Lung (tissue), 12 donors: Measurements from ENCODE around the gene GJD4. TPM values are rescaled to one million over a fixed set of nuclear protein-coding genes. Genes with fewer than 3 reads are reported as not detected.

Source experiments
- ATAC-seq: fragments of 200-7000 bp; cut with Tn5 transposase; one replicate; pipeline ENCODE4 v1.9.1; 2020; ENCODE audit warnings: moderate number of reproducible peaks; ENCODE audit not compliant: insufficient read depth, low FRiP score
- DNase-seq, 3 donors: peaks; one replicate each; pipeline ENCODE4 v3.0.0-alpha.2; 2013 to 2017
- H3K27ac ChIP-seq, 2 donors: one replicate each; pipeline ENCODE4 v1.5.1; 2013; ENCODE audit warnings: mild to moderate bottlenecking in 2 of 2, moderate library complexity in 2 of 2, control low read depth in 1 of 2, inconsistent platforms in 1 of 2, low read depth in 1 of 2, low read length in 1 of 2
- H3K27me3 ChIP-seq, 3 donors: one replicate each; pipeline ENCODE4 v1.5.1; 2013; ENCODE audit warnings: low read length in 2 of 3; ENCODE audit not compliant: control insufficient read depth in 3 of 3, insufficient read depth in 3 of 3
- H3K36me3 ChIP-seq, 4 donors: one replicate each; pipeline ENCODE4 v1.5.1; 2013; ENCODE audit warnings: low read length in 4 of 4, mild to moderate bottlenecking in 1 of 4, moderate library complexity in 1 of 4; ENCODE audit not compliant: control insufficient read depth in 4 of 4, insufficient read depth in 4 of 4
- H3K4me1 ChIP-seq, 5 donors: one replicate each; pipeline ENCODE4 v1.5.1; 2013; ENCODE audit warnings: low read length in 5 of 5, mild to moderate bottlenecking in 2 of 5, moderate library complexity in 1 of 5; ENCODE audit not compliant: control insufficient read depth in 5 of 5, insufficient read depth in 5 of 5
- H3K4me3 ChIP-seq: one replicate; pipeline ENCODE4 v1.5.1; 2013; ENCODE audit warnings: mild to moderate bottlenecking, control low read depth, moderate library complexity
- H3K9ac ChIP-seq, 2 donors: one replicate each; pipeline ENCODE4 v1.5.1; 2013; ENCODE audit warnings: low read length in 2 of 2, control low read depth in 1 of 2; ENCODE audit not compliant: insufficient read depth in 1 of 2
- H3K9me3 ChIP-seq, 4 donors: one replicate each; pipeline ENCODE4 v1.5.1; 2013; ENCODE audit warnings: low read length in 3 of 4, mild to moderate bottlenecking in 1 of 4, moderate library complexity in 1 of 4; ENCODE audit not compliant: control insufficient read depth in 4 of 4, insufficient read depth in 3 of 4
- WGBS, 2 donors: extraction: QIAGEN DNeasy Blood & Tissue Kit; methylation state at CpG; one replicate each; pipeline ENCODE4 v1.1.7; 2013; 5-methylcytosine and 5-hydroxymethylcytosine counted together
- polyA plus RNA-seq, 2 donors: library from polyadenylated mRNA; stranded (reverse); fragments of 200-250 nt; gene quantifications; one replicate each; pipeline ENCODE4 v1.2.1, GENCODE V29; 2013
- total RNA-seq, 2 donors: library from RNA; depleted of rRNA in 1 of 2; stranded (reverse); fragments of >200 nt in 1 of 2; gene quantifications; one replicate each; pipeline ENCODE4 v1.2.1, GENCODE V29; 2014 to 2021
- TF ChIP-seq, protein P1 (sequence below): IDR thresholded peaks from 2 replicates; pipeline ENCODE4 v1.5.1; 2012; ENCODE audit warnings: mild to moderate bottlenecking; ENCODE audit errors: control extremely low read depth, extremely low read depth
- donor health status: control.
- donor health status: control.
- donor health status: Bipolar disorder and iron deficiency.
- donor health status: healthy.
- donor health status: DM: yes; HTN: yes; CAD: no.

Gene GJD4
- total and polyA plus RNA-seq, 4 donors, result 0.07 TPM; not detected in 3

DNA sequence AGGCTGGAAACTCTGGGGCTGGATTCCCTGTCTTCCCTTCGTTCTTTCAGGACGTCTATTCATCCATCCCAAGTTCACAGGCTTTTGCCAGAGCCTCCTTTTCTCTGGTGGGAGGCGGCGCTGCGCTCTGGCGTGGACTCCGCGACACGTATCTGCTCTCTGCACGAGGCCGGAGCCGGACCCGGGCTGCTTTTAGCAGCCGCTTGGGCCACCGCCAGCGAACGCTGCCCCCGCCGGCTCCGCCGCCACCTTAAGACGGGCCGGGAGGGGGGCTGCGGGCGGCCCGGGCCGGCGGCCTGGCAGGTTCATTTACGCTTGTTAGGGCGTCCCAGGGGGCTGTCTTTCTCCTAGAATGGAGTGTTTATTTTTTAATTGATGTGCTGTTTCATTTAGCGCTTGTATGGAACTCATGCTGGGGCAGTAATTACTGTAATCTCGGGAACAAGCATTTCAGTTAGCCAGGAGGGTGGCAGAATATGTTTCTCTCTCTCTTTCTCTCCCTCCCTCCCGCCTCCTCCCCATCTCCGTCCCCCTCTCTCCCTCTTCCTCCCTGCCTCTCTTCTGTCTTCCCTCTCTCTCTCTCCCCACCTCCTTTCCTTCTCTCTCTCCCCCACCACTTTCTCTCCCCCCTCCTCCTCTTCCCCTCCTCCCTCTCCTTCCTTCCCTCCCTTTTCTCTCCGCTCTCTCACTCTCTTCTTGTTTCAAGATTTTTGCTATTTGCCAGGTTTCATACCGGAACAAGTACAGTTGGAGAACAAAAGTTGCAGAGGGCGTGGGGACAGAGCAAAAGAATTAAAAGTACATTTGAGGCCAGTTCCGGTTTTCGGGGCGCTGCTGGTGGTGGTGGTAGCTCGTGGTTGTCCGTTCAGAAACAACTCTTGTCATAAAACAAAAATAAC, 38.3 kb downstream of the GJD4 start:
- Histone ChIP-seq H3K27me3 (peaks cover 0 to 23% (median 20%) of the 10 kb centered on the region in 3 donors), H3K9ac (no peak overlapping the region), H3K4me1 (peaks cover 0 to 32% (median 4%) of the 10 kb centered on the region in 5 donors), H3K27ac (peak overlapping the region; percentile 17 to 63), H3K9me3 (peaks cover 0 to 5% (median 2%) of the 10 kb centered on the region in 4 donors), H3K36me3 (no peaks in the 10 kb centered on the region), H3K4me3 (peak overlapping the region; percentile 58)
- ATAC-seq (no peak), DNase-seq (peak; percentile 66 to 84 (median 67))
- TF ChIP-seq, protein P1, sequence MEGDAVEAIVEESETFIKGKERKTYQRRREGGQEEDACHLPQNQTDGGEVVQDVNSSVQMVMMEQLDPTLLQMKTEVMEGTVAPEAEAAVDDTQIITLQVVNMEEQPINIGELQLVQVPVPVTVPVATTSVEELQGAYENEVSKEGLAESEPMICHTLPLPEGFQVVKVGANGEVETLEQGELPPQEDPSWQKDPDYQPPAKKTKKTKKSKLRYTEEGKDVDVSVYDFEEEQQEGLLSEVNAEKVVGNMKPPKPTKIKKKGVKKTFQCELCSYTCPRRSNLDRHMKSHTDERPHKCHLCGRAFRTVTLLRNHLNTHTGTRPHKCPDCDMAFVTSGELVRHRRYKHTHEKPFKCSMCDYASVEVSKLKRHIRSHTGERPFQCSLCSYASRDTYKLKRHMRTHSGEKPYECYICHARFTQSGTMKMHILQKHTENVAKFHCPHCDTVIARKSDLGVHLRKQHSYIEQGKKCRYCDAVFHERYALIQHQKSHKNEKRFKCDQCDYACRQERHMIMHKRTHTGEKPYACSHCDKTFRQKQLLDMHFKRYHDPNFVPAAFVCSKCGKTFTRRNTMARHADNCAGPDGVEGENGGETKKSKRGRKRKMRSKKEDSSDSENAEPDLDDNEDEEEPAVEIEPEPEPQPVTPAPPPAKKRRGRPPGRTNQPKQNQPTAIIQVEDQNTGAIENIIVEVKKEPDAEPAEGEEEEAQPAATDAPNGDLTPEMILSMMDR, result no peak
- 1% methylated on average over 41 to 42 of the region's 42 CpGs for WGBS, 2 donors

DNA sequence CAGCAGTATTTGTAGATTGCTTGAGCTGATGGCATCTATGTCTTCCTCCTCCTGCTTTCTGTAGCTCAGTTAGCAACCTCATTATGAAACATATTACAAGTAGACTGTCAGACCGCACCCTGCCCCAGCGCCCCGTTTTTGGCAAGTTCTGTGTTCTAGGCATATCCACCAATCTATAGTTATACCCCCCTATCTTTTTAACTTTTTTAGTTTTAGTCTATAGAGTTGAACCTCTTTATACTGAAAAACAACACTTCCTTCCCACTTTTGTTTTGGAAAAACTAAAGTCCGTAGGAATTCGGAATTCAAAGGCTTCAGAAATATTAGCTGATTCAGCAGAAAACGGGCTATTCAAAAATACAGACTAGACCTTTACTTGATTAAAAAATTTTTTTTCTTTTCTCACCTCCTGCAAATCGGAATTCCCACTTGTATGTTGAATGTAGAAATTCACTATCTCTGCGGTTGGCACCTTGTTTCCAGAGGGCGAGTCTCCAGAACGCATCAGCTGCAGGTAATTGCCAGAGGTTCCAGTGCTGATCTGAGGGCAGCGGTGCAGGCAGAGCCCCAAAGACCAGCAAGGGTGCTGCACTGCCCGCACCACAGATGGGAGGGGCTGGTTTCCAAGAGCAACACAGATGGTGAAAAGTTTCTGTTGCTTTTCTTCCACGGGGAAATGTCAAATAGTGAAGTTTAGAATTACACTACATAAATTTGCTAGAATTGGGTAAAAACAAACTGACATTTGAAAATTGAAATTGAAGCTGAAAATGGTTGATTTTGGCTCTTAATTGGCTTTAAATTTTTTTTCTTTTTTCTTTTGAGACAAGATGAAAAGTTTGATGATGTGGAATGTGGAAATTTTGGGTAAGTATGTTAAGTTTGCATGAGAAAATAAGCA, 39.2 kb downstream of the GJD4 start:
- H3K9me3 ChIP-seq, result peaks cover 0 to 5% (median 2%) of the 10 kb centered on the region in 4 donors
- TF ChIP-seq, protein P1, result no peak
- ATAC-seq (no peak), DNase-seq (no peak)
- peaks cover 0 to 17% (median 13%) of the 10 kb centered on the region in 3 donors for H3K27me3 ChIP-seq
- 16 to 20% methylated on average over 13 of the region's 13 CpGs for WGBS, 2 donors
- H3K36me3 ChIP-seq, result no peaks in the 10 kb centered on the region
- peak overlapping the region; percentile 17 to 63 for H3K27ac ChIP-seq
- H3K9ac ChIP-seq, result no peak overlapping the region
- peak overlapping the region; percentile 58 for H3K4me3 ChIP-seq
- H3K4me1 ChIP-seq, result peaks cover 0 to 32% (median 4%) of the 10 kb centered on the region in 5 donors

DNA sequence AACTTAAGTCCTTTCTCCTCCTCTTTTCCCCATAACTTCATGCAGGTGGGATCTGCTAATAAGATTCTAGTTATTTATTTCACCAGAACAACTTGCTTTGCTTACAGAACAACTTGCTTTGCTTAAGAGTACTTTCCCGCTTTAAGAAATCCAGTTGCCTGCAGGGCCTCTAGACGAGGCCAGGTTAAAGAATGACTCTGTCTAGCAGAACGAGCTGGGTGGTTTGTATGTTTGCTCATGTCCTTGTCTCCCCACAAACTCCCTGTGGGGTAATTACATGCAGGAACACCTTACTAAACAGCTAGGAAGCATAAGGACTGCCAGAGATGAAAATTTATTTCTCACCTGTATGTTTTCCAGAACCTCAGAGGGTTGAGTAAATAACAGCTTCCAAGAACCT, 45.8 kb downstream of the GJD4 start:
- DNase-seq (no peak), ATAC-seq (peak; percentile 58)
- peaks cover 0 to 3% (median 2%) of the 10 kb centered on the region in 3 donors for H3K27me3 ChIP-seq
- H3K4me1 ChIP-seq, result peaks cover 0 to 5% (median 0%) of the 10 kb centered on the region in 5 donors
- 69 to 75% methylated on average over 3 of the region's 3 CpGs for WGBS, 2 donors
- peaks cover 0 to 5% (median 0%) of the 10 kb centered on the region in 4 donors for H3K9me3 ChIP-seq
- TF ChIP-seq, protein P1, result no peak
- H3K9ac ChIP-seq, result no peak overlapping the region
- no peak overlapping the region for H3K4me3 ChIP-seq
- no peak overlapping the region for H3K27ac ChIP-seq
- H3K36me3 ChIP-seq, result no peaks in the 10 kb centered on the region
